ENCODE data around the gene GABRG1.

GABRG1 gene

DNA sequence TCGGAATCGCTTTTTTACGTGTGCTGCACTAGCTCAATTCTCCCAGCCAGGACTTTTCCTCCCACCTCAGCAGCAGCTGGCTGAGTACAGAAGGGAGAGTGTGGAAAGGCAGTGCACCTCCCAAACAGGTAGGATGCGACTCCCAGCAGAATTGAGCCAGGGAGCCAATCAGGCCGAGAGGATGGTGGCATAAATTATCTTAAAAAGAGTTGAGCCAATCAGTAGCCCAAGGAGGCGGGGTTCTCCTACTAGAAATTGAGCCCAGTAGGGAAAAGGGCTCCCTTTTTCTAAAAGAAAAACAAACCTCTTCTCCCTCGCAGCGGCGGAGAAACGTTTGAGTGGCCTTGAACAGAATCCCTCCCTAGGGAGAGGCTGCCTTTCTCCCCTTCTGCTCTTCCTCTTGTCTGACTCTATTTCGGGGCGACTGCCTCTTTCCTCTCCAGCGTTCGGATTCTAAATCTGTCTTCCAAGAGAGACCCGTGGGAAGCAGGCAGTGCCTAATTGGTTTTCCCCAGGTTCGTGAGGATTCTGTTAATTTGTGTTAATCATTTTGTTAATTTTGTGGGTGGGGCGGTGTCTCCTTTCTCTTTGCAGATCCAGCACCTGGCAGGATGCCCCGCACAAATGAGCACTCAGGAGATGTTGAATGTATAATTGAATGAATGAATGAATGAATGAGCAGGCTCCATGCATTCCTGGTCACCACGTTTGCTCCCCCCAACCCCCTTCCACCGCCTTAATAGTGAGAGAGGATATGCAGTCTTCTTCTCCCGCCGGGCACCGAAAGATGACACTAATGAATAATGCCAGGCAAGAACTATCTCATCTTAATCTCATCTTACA is at the start of gene GABRG1:
Gene GABRG1 (minus strand): TSS at position 142 of the 843 bp plus-strand sequence. CDS start 141 bp downstream, at position 1.
- DNase-seq (ENCODE audit: low spot score) = no peak

DNA sequence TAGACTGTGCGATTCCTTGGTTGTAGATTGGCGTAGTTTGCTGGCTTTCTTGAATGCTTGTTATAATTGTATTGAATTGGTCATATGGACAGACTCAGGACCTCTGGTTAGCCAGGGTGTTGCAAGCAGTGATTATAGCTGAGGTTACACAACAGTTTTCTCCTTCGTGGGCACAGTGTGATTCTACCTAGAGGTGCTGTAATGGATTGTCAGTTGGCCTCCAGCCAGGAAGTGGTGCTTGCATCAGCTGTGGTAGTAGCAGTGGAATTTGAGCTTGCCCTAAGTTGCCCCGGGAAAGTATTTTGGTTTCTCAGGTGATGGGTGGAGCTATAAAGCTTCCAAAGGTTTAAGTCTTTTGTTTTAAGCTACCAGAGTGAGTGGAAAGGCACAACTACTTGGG is 23.1 kb upstream of the GABRG1 start:
- no peak for DNase-seq (ENCODE audit: low spot score)

DNA sequence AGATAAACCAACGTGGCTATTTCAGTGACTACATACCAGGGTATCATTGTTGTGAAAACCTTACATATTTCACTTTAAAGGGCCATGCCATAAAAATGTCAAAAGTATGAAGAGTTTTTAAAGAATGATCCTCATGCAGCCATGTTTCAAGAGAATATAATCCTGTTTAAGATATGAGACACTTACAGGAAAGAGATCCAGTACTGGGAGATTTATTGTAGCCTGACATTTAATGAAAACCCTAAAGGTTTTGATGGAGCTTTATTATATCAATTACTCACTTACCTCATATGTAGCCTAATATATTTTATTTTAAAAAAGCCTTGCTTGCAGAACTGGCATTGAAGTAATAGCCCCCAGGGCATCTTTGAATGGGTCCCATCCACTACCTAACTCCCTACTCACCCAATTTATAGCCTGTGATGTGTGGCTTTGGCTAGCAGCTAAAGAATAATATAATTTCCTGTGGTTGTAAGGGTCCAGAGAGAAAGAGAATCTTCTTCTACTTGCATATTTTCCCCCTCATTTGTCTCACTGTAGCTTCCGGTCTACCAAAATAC is 7.7 kb upstream of the GABRG1 start:
- no peak for DNase-seq (ENCODE audit: low spot score)

DNA sequence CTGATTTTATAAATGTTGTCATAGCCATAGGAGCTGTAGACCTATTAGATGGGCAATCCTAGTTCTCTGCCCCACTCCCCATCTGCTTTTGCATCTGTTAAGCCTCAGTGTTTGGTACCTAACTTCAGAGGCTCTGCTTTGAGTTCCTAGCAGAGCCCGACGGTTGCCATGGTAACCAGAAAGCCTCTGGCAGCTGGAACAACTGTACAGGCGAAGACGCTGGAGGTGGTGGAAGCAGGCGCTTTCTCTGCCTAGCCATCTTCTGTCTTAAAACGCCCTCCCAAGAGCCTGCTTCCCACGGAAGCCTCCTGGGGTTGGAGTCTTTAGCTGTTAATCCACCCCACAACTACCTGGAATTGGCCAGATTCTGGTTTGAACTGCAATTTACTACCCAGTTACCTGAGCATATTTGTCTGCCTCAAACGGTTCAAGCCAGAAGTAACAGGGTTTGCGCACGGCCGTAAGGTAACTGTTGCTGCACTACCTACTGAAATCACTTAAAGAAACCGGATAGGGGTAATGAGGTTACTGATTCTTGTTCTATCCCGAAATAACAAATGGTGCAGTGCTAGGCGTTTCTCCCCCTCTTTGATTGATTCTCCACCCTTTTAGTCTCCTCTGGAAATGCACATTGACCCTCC is 1.0 kb upstream of the GABRG1 start:
- no peak for DNase-seq (ENCODE audit: low spot score)

DNA sequence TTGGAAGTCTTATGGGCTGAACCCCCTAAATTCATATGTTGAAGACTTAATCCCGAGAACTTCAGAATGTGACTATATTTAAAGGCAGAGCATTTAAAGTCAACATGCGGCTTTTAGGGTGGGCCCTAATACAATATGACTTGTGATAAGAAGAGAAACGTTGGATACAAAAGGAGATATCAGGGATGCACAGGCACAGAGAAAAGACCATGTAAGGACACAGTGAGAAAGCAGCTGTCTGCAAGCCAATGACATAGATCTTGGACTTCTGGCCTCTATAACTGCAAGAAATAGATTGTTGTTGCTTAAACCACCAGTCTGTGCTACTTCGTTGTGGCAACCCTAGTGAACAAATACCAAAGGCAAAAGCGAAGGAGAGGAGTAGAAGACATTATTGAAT is 42.2 kb downstream of the GABRG1 start:
- no peak for DNase-seq (ENCODE audit: low spot score)

DNA sequence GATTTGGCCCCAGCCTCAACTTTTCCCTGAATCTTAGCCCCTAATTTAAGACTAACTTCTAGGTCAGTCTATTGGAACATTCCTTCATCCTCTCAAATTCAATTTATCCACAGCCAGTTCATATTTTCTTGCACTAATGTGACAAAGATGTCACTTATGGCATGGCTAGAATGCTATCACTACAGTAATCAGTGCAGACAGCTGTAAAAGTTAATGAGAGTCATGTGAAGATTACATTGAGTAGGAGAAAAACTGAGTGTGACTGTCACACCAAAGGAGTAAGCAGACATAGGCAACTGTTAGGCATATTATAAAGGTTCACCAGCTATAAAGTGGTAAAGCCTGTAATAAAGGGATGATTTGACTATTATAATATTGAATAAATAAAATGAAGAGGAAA is 42.6 kb downstream of the GABRG1 start:
- no peak for DNase-seq (ENCODE audit: low spot score)

DNA sequence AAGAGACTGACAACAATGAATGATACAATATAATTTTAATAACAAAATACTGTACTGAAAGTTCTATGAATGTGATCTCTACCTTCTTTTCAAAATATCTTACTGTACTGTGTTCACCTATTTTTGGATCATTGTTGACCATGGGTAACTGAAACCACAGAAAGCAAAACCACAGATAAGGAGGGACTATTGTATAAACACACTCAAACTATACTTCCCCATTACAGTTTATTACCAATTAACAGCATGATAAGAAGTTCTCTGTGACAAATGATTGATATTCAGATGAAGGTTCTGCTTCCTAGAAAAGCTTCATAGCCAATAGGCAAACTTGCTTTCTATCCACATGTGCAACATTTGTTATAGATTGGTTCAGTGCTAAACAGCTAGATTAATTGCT is 50.1 kb downstream of the GABRG1 start:
- no peak for DNase-seq (ENCODE audit: low spot score)

DNA sequence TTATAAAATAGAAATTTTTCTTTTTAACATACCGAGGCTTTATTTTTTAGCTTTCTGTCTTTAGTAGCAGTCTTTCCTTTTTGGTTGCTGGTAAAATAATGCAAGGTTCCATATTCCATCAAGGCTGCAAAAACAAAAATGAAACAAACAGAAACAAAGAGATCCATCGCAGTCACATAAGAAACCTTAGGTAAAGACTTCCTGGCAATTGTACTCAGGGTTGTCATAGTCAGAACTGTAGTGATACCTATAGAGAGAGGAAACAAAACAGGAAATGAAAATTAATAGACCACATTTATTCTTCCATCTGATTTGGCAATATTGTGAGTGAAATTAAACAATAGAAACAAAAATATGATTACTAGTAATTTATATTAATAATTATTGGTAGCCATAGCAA is 72.5 kb downstream of the GABRG1 start:
- no peak for DNase-seq (ENCODE audit: low spot score)

DNA sequence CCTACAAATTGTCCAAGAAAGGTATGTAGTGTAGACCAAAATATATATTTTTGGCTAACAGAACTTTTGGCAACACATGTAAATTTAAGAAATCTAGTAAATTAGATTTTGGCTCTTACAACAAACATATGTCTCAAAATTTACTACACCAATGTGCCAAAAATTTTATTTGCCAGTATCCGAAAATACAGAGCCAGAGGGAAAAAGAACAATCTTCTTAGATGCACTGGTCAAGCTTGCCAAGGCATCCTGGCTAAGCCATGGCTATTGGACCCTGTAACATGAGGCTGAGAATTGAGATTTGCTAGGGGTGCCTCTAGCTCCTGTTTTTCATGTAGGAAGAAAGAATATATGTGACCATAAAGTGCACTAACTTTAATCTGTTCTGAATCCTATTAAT is 91.8 kb downstream of the GABRG1 start:
- DNase-seq (ENCODE audit: low spot score) = no peak

DNA sequence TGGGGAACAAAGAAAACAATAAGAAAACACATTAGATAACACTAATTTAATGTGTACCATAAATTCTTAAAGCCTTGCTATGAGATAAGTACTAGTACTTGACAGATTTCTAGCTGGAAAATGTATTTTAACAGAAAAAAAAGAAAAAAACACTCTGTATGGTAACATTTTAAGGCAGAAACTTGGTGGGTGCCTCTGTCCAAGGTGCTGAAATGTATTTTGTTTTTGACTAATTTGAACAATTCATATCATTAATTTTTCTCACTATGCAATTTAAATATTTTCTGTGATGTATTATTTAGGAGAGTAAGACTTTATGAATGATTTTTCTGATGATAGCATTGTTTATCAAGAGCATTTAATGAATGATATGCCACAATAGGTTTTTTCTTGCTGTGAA is 107.5 kb downstream of the GABRG1 start:
- DNase-seq (ENCODE audit: low spot score) = no peak

DNA sequence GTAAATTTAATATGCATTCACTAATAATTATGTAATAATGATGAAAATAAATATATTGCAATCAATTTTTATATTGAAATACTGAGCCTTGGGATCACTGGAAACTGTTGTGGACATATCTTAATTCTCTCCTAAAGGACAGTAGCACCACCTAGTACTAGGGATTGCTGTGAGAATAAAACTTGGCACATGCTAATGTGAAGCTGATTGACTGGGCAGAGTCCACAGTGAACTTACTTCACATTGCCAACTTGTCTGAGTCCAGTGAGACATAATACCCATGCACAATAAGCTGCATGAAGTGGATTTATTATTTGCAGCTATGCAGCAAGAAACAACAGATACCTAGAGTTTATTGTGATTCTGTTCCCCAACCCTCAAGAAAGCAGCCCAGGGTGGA is 131.1 kb downstream of the GABRG1 start:
- DNase-seq (ENCODE audit: low spot score) = no peak

DNA sequence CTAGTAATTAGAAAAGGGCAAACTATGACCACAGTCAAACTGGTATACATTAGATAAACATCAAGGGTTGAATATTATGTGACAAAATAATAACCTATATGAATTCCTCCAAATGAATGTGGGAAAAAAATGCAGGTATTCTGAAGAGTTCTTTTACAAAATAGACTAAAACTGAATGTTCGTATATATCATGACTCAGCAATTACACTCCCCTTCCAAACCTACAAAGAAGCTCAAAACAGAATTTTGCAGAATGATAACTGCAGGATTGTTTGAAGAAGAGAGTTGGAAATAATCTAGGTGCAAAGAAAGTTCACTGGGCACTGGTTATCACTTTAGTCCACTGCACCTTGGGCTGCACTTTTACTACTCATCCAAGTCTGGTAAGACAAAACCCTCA is 134.1 kb downstream of the GABRG1 start:
- DNase-seq (ENCODE audit: low spot score) = no peak

DNA sequence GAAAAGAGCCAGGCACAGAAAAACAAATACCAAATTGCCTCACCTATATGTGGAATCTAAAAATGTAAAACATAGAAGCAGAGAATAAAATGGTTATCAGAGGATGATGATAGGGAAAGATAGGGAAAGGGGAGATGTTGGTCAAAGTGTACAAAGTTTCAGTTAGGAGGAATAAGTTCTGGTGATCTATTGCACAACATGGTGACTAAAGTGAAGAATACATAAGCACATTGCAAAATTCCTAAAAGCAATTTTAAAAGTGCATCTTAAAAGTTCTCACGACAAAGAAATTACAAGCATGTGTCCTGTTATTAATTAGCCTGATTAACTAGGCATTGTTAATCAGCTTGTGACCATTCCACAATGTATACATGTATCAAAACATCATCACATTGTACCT is 136.0 kb downstream of the GABRG1 start:
- no peak for DNase-seq (ENCODE audit: low spot score)

All from kidney tubule cell (primary cell).